Stimulated activated CD4-positive, alpha-beta T cell treated with anti-CD3 and anti-CD28 coated beads, Interleukin-1b, Interleukin-23, amount 100 ng/mL, for 1 hour (primary cell): Measurements from ENCODE around the gene ALDH3A1.

Experiments used
- DNase-seq, 2 donors: peaks; one replicate each; pipeline ENCODE4 v3.0.0-alpha.2; 2020; ENCODE audit warnings: low read depth in 2 of 2

ALDH3A1 gene

DNA sequence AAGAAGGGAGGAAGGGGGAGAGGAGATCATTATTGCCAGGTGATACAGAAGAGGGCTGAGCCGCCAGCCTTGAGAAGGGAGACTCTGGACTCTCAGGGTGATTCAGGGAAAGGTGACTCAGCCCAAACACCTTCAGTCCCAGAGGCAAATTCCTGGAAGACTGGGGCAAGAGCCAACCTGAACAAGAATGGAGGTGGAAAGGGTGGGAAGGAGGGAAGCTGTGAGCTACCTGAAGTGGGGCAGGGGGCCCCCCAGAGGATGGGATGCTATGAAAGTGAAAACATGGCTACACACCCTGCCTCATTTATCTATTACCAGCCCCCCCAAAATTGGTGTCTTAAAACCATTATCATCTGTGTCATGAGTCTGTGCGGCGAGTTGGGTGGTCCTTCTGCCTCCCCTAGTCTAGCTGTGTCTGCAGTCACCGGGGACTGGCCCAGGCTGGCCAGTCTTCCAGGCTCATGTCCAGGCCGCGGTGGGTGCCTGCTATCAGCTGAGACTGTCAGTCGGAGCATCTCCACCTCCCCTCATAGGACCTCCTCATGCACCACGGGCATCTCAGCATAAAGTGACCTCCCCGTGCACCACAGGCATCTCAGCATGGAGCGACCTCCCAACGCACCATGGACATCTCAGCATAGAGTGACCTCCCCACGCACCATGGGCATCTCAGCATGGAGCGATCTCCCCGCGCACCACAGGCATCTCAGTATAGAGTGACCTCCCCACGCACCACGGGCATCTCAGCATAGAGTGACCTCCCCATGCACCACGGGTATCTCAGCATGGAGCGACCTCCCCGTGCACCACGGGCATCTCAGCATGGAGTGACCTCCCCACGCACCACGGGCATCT lies 28.5 kb downstream of the ALDH3A1 start:
- DNase-seq: no peak

DNA sequence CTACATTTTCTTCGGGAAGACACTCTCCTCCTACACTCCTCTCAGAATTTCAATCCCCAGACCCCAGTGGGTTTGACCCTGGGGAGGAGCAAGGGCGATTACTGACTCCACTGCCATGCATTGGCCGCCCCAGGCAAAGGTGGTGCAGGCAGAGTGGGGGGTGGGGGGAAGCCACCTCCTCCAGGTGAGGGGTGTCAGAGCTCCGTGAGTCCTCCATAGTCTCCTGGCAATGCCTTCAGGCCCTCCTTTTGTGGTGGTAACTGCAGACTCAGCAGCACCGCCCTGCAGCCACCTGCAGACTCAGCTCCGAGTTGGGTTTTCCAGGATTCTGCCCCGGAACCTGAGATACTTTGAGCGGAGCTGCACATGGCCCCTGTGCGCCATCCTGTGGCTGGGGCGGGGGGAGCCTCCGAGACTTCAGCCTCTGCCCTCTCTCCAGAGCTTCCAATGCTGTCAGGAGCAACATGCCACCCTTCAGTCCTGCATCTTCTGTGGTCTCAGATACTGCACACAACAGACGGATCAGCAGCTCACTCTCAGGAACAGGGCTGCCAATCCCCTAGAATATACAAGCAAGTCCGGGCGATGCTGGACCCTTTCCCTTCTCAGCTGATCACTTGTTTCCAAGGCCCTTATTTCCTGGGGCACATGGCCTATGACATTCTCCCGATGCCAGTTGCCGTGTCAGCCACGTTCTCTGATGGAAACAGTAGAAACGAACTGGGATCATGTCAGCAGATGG lies 29.3 kb downstream of the ALDH3A1 start:
- no peak for DNase-seq

DNA sequence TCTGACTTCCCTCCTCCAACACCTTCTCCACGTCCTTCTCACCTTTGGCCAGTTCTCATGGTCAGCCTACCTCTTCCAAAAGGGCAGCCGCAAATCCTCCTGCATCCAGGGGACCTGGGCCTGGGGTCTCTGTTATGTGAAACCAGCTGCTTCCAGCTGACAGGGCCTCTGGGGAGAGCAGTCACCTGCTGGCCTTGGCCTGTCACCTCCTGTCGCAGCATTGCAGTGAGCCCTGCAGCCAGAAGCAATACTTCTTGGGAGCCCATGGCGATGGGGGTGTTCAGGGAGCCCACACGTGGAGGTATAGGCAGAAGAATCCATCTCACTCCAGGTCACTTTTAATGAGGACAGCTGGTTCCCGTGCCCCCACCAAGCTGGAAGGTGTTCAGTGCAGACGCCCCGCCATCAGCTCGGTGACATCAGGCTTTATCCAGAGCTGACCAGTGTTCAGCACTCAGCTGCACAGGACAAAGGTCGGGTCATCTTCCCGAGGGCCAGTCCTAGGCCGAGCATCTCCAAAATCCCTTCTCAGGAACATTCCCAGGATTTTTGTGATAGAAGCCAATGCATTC lies 30.0 kb downstream of the ALDH3A1 start:
- no peak for DNase-seq

DNA sequence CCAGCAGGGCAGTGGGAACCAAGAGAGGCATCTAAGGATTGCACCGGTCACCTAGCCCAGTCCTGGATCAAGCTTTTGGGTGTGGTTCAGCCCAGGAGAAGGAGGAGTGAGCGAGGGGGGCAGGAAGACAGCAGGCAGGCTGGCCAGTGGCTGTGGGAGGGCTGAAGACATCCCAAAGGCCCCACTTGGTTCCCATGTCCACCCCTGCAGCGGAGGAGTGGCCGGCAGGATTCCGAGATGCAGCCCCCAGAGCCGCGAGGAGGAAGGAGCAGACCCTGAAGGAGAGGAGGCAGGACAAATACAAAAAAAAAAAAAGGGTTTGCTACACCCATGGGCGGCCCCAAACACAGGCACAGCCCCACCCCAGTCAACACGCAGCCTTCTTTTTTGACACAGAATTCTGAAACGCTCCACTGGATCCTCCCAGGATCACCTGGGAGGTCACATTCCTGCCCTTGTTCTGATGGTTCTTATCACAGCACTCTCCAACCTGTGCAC lies 30.6 kb downstream of the ALDH3A1 start:
- DNase-seq: no peak

DNA sequence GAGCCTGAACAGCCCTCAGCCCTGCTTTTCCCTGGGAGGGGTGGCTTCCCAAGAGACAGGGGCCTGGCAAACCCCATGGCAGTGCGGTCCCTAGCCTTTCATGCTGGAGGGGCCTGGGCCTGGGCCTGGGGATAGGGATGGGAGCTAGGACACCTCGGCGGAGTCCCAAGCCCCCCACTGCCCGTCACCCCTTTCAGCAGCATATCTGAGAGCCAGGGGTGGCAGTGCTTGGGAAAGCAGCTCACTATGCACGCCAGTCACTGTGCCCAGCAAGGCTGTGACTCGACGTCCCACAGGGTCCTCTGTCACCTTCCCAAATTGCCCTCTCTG lies 31.1 kb downstream of the ALDH3A1 start:
- no peak for DNase-seq

DNA sequence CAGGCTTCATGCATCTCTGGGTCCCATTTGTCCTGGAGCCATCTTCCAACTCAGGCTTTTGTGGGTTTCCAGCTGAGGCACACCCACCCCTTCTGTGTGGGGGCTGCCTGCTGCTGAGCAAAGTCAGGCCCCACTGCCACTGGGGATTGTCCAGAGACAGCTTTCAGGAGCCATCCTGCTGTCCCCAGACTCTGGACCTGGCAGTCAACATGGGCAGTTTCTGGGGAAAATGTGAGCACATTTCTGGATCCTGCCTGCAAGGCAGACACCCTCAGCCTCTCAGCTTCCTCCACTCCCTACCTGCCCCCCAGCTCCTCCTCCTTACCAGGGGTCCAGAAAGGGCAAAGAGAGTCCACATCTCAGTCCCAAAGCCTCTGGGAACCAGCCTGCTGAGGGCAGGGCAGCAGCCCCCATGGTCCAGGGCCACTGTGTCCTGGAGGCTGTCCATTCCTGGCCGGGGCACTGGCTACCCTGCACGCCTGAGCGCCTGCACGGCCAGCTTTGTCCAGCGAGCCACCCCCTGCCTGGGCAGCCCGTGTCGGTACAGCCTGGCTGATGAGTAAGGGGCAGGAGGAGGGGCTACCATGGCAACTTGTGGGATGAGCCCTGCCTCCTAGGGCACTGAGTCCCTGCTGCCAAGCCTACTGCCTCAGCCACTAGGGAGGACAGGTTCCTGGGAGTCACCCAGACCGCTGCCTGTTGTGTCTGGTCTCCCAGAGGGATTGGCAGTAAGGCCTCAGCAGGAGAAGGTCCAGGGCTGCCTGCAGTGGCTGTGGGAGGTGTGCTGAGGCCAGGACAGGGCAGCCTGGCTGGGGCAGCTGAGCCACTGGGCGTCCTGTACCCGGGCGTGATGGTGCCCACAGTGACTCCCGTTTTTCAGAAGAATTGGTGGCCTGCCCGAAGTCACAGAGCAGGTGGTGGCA lies 31.7 kb downstream of the ALDH3A1 start, which contains the start of gene SLC47A2:
Gene SLC47A2 (minus strand): TSS at position 477 of the 923 bp plus-strand sequence. CDS start 29 bp downstream, at position 448.
- DNase-seq: no peak

DNA sequence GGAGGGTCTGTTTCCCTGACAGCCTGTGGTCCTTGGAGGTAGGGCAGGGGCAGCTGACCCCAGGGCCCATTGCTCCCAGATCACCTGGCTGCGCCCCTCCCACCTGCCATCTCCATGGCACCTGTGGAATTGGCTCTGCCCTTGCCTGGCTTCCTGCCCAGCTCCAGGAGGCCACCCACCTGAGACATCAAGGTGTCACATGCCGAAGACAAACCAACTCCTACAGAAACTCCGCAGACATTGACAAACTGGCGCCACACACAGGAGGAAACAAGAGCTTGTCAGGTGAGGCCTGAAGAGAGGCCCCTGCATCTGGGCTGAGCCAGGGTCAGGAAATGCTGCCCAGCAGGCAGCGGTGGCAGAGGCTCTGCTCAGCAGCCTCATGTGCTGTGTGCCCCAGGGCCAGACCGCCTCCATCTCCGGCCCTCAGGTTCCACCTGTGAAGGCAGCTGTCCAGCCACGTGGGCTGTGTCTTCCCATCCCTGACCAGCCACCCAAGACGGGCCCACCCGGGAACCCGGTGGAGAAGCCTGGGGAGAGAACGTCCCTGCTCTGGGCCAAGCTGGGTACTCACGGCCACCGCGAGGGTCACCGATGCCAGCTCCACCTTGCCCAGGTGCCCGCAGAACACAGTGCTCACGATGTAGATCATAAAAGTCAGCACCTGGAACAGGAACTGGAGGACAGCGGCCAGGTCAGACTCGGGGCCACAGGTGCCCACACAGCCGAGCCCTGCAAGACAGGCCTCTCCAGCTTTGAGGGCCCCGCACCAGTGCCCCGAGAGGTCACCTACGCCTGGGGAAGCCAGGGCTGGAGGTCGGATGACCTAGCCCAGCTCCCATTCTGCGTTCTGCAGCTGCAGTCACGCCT lies 33.3 kb downstream of the ALDH3A1 start:
- no peak for DNase-seq

DNA sequence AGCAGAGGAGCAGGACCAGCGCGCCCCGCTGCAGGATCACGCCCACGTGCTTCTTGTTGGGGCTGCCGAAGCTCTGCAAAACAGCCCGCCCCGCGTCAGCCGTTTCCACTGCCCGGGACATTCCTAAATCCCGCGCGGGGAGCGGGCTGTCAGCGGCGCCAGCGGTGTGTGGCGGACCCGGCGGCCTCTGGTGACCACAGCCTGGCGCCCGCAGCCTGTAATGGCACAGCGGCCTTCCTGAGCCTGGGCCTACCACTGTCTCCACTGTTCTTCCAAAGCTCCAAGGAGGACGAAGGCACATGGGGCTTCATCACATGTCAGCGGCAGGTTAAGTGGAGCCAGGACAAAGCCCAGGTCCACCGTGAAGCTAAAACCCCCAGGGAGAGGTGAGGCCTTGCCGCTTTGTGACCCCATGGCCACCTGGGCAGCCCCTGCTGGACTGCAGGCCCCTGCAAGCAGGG lies 34.2 kb downstream of the ALDH3A1 start:
- no peak for DNase-seq

DNA sequence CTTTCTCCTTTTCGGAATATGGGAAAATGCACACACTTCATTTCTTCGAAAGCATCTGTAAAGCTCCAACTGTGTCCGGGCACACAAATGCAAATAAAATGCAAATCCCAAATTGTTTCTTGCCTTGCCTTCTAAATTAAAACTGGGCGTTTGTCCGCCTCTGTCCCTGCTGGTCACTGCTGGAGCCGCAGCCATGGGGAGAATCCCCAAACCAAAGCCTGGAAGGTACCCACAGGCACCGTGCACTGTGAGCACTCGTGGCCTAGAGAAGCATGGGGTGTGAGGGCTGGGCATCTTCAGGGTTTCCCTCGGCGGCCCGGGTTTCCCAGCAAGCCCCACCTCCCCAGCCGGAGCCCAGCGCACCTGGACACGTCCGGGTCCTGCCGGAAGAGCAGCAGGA lies 34.6 kb downstream of the ALDH3A1 start:
- DNase-seq: no peak

DNA sequence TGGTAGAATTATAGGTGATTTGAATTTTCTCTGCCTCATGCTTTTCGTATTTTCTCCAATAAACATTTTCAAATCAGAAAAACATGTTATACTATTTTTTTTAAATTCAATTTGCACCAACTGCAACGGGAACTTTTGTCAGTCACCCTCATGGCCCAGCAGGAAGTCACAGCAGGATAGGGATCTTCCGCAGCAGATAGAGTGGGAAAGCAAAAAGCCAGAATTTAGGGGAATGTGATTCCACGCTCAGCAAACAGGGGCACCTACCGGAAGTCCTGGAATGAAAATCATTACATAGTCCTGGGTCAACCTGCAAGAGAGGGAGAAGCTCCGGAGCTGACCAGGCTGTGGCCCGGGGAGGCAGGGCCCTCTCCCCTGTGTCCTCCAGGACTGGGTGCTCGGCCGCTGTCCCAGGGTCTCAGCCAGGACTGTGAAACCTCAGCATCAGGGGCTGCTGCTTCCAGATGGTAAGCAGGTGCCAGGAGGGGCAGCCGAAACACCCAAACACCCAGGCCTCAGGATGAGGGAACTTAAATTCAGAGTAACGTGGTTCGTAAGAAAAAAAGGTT lies 35.6 kb downstream of the ALDH3A1 start:
- DNase-seq: no peak

DNA sequence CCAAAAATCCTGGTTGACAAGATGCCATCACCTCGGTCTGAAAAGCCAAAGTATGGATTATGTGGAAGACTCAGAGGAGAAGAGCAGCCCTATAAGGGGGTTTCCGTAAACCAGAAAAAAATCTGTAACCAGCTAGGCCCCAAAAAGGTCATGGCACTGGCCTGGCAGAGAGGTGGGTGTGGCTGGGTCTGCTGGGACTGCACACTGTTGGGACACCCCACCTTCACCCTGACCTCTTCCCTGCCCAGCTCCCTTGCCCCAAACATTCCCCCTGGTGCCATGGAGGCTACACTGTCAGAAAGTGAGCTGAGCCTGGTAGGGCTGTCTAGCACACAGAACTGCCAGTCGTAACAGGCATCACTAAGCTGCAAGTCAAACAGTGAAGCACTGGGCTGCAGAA lies 38.3 kb downstream of the ALDH3A1 start:
- DNase-seq: no peak

DNA sequence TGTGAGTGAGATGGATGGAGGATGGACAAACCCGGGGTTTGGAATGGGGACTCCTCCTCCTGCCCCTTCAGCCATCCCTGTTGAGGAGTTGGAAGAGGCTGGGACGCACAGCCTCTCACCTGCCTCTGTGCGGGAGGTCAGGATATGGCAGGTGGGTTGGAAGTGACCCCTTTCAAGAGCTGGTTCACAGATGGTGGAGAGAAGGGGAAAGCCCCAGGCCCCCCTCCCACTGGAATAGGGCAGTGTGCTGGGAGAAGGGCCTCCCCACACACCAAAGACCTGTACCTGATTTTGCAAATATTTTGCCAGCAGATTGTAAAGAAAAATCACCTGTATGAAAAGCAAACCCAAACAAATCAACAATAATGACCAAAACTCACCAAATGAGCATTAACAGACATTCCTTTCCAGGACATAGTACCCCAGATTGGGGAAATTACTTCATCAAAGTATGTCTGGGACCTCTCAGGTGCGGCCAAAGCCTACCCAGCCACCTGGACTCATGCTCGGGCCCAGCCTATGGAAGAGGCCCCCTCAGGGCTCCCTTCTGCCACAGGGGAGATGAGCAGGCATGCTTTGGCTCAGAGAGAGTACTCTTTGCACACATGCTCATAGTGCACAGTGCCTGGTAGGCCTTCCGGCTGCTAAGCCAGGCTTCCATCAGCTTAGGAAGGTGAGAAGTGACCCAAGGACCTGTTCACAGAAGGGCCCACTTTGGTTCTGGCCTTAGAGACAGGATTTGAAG lies 39.5 kb downstream of the ALDH3A1 start:
- no peak for DNase-seq

DNA sequence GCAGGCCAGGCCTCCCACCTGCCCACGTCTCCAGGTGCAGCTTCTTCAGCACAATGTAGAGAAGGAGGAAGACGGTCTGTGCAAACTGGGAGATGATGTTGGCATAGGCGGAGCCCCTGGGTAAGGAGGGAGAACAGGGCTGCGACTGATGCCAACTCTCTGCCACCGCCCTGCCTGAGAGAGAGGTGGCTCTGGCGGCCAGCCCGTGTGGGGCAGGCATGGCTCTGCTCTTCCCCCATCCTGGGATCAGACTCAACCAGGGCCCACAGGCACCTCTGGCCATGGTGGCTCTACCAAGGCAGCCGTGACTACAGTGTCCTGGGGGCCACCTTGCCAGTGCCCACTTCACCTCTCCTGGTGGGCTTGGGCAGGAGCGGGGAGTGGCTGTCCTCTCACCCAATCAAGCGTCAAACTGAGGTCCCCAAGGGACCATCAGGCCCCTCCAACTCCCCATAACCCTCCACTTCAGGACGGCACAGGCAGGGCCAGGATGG lies 40.3 kb downstream of the ALDH3A1 start:
- DNase-seq: no peak

DNA sequence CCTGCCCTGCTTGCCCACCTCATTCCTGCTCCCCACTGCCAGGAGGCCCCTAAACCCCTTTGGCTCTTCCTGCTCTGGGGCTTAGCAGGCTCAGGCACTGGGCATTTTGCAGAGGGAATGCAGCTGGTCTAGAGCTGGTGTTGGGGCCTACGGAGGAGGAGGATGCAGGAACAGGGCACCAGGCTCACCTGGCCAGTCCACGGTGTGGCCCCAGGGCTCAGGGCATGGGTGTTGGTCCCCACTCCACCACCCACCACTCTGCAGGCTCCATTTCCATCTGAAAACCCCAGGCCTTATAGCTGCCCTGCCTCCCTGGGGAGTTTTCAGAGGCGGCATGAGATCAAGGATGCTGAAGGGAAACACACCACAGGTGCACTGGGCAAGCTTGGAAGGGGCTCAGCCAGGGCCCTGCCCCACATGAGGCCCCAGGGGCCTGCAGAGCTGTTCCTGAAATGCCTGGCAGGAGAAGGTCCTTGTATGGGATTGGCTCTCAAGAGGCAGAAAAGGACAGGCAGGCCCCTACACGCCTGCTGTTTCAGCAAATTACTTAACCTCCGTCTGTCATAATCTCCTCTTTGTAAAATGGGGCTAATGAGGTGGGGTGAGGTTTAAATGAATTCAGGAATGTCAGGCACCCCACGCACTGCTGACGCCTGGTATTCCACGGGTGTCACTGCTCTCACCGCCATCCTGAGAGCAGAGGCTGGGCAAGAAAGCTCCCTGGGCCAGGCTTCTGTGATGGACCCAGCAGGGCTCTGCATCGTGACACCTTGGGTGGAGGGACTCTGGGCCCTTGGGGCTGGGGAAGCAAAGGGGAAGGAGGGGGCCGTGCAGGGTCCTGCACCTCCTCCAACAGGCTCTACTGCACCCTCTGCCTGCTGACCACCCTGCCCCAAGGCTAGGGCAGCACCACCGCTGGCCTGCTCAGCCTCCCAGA lies 41.0 kb downstream of the ALDH3A1 start:
- no peak for DNase-seq

DNA sequence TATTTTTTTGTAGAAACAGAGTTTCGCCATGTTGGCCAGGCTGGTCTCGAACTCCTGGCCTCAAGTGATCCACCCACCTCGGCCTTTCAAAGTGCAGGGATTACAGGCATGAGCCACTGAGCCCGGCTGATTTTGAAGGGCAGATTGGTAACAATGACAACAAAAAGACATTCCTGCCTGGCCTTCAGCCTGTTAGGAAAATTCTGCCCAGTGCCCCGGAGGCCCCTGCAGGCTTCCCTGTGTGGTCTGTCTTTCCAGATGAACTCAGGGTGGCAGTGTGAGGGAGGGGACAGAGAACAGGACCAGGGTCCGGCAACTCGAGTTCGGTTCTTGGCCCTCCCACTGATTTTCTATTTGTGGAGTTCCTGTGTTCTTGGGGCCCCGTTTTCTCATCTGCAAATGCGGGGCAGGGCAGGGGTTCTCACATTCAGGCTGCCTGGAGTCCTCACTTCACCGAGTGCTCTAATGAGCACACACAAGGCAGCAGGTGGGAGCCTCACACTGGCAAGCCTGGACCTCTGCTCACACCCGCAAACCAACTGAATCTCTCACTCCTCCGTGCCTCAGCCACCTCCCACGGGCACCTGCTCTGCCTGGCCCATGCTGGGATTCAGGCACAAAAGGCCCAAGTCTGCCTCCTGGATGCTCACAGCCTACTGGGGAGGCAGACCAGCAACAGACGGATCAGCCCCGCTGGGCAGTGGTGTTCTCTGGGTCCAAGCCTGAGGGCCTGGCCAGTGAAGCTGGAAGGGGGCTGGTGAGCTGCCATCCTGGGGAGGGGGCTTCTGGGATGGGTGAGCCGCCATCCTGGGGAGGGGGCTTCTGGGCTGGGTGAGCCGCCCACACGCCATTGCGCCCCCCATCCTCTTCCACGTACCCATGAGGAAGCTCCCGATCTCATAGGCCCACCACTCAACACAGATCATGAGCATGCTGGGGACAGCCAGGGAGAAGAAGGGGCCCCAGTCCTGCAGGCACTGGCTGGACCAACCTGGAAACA lies 42.0 kb downstream of the ALDH3A1 start:
- no peak for DNase-seq

DNA sequence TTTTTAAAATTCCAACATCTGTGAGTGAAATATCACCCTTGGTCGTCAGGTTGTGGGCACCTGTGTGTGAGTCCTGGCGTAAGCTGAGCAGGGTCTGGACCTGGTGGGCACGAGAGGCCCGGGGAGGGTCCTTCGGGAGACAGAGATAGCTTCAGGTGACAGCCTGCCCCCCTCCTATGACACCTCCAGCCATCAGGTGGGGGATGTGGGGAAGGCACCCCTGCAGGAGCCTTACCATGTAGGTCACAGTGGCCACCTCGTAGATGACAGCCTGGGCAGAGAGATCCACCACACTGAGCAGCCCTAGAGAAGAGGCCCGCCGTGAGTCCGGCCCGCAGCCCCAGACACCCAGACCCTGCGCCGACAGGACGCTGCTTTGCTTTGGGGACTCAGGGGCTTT lies 42.9 kb downstream of the ALDH3A1 start:
- no peak for DNase-seq
